Liver (tissue), 9 donors: ENCODE data around the gene HNRNPL. TPM values are rescaled to one million over a fixed set of nuclear protein-coding genes. Genes with fewer than 3 reads are reported as not detected.

Experiments used
- DNase-seq: peaks from one replicate; pipeline ENCODE4 v3.0.0-alpha.2; 2017; ENCODE audit warnings: low spot score
- H3K27ac ChIP-seq, 2 donors: one replicate each; pipeline ENCODE4 v1.7.0; 2013; ENCODE audit warnings: inconsistent platforms in 2 of 2, low read length in 2 of 2, control low read depth in 1 of 2, low read depth in 1 of 2, mild to moderate bottlenecking in 1 of 2
- H3K27me3 ChIP-seq, 4 donors: one replicate each; pipeline versions ENCODE4 v1.6.1 to v1.7.0; 2013; ENCODE audit warnings: low read length in 3 of 4, inconsistent platforms in 1 of 4, mild to moderate bottlenecking in 1 of 4, moderate library complexity in 1 of 4; ENCODE audit not compliant: control insufficient read depth in 4 of 4, insufficient read depth in 4 of 4
- H3K36me3 ChIP-seq, 4 donors: one replicate each; pipeline versions ENCODE4 v1.6.1 to v1.7.0; 2013; ENCODE audit warnings: low read length in 3 of 4, mild to moderate bottlenecking in 3 of 4, low read depth in 1 of 4, moderate library complexity in 1 of 4; ENCODE audit not compliant: control insufficient read depth in 4 of 4, insufficient read depth in 3 of 4
- H3K4me1 ChIP-seq, 4 donors: one replicate each; pipeline versions ENCODE4 v1.6.1 to v1.7.0; 2013; ENCODE audit warnings: low read length in 3 of 4, mild to moderate bottlenecking in 3 of 4, moderate library complexity in 1 of 4; ENCODE audit not compliant: control insufficient read depth in 4 of 4, insufficient read depth in 4 of 4
- H3K4me3 ChIP-seq, 3 donors: one replicate each; pipeline versions ENCODE4 v1.6.1 to v1.7.0; 2013; ENCODE audit warnings: low read length in 3 of 3, control low read depth in 1 of 3, low read depth in 1 of 3, mild to moderate bottlenecking in 1 of 3
- H3K9ac ChIP-seq, 2 donors: one replicate each; pipeline ENCODE4 v1.7.0; 2013; ENCODE audit warnings: low read length in 2 of 2, mild to moderate bottlenecking in 2 of 2, moderate library complexity in 2 of 2, control low read depth in 1 of 2, low read depth in 1 of 2
- H3K9me3 ChIP-seq, 4 donors: one replicate each; pipeline versions ENCODE4 v1.6.1 to v1.7.0; 2013; ENCODE audit warnings: low read length in 3 of 4; ENCODE audit not compliant: control insufficient read depth in 4 of 4
- ATF3 ChIP-seq: IDR thresholded peaks from 2 replicates; pipeline ENCODE4 v1.6.1; 2016; ENCODE audit warnings: antibody characterized with exemption
- EGR1 ChIP-seq, 2 donors: IDR thresholded peaks; 2 replicates each; pipeline ENCODE4 v1.6.1; 2016 to 2018; ENCODE audit warnings: antibody characterized with exemption in 2 of 2, low read depth in 2 of 2
- FOXA1 ChIP-seq: IDR thresholded peaks from 2 replicates; pipeline ENCODE4 v1.6.1; 2016; ENCODE audit warnings: antibody characterized with exemption
- FOXA2 ChIP-seq: IDR thresholded peaks from 2 replicates; pipeline ENCODE4 v1.6.1; 2016; ENCODE audit warnings: antibody characterized with exemption
- GABPA ChIP-seq, 2 donors: IDR thresholded peaks in 1 of 2; conservative IDR thresholded peaks in 1 of 2; 2 replicates each; pipeline ENCODE4 v1.6.1; 2016; ENCODE audit warnings: antibody characterized with exemption in 2 of 2, mild to moderate bottlenecking in 1 of 2, moderate library complexity in 1 of 2
- HNF4A ChIP-seq, 2 donors: conservative IDR thresholded peaks; 2 replicates each; pipeline ENCODE4 v1.6.1; 2016; ENCODE audit warnings: antibody characterized with exemption in 2 of 2, mild to moderate bottlenecking in 2 of 2
- HNF4G ChIP-seq: IDR thresholded peaks from 2 replicates; pipeline ENCODE4 v1.6.1; 2016; ENCODE audit warnings: antibody characterized with exemption
- JUND ChIP-seq, 2 donors: IDR thresholded peaks; 2 replicates each; pipeline ENCODE4 v1.6.1; 2016; ENCODE audit warnings: antibody characterized with exemption in 2 of 2
- NR2F2 ChIP-seq: IDR thresholded peaks from 2 replicates; pipeline ENCODE4 v1.6.1; 2016; ENCODE audit warnings: antibody characterized with exemption
- RAD21 ChIP-seq, 2 donors: IDR thresholded peaks; 2 replicates each; pipeline ENCODE4 v1.6.1; 2016; ENCODE audit warnings: antibody characterized with exemption in 2 of 2, mild to moderate bottlenecking in 2 of 2
- RXRA ChIP-seq, 2 donors: IDR thresholded peaks; 2 replicates each; pipeline ENCODE4 v1.6.1; 2017 to 2018; ENCODE audit warnings: antibody characterized with exemption in 2 of 2, mild to moderate bottlenecking in 1 of 2
- SP1 ChIP-seq: IDR thresholded peaks from 2 replicates; pipeline ENCODE4 v1.6.1; 2018; ENCODE audit warnings: antibody characterized with exemption, mild to moderate bottlenecking
- TAF1 ChIP-seq: conservative IDR thresholded peaks from 2 replicates; pipeline ENCODE4 v1.6.1; 2016; ENCODE audit warnings: antibody characterized with exemption, mild to moderate bottlenecking
- YY1 ChIP-seq: IDR thresholded peaks from 2 replicates; pipeline ENCODE4 v1.6.1; 2016; ENCODE audit warnings: antibody characterized with exemption, mild to moderate bottlenecking
- ZBTB33 ChIP-seq: IDR thresholded peaks from 2 replicates; pipeline ENCODE4 v1.6.1; 2016; ENCODE audit warnings: antibody characterized with exemption
- WGBS: extraction: QIAGEN DNeasy Blood & Tissue Kit; methylation state at CpG from one replicate; pipeline ENCODE4 v1.1.7; 2013; 5-methylcytosine and 5-hydroxymethylcytosine counted together
- polyA plus RNA-seq, 2 donors: library from polyadenylated mRNA; stranded (reverse) in 1 of 2; unstranded in 1 of 2; fragments of 200-250 nt in 1 of 2; fragments of >200 nt in 1 of 2; fragmentation: Nextera tagmentation in 1 of 2; extraction: Ambion mirVana in 1 of 2; gene quantifications; one replicate each; pipeline versions ENCODE4 v1.2.1 to v1.2.3, GENCODE V29; 2013 to 2015
- total RNA-seq, 2 donors: library from RNA; depleted of rRNA; stranded (reverse); fragments of >200 nt; gene quantifications; one replicate each; pipeline ENCODE4 v1.2.3, GENCODE V29; 2014
- TF ChIP-seq, protein P1 (sequence below): IDR thresholded peaks from 2 replicates; pipeline ENCODE4 v1.6.1; 2016; ENCODE audit warnings: antibody characterized with exemption, mild to moderate bottlenecking
- TF ChIP-seq, protein P2 (sequence below): IDR thresholded peaks from 2 replicates; pipeline ENCODE4 v1.6.1; 2016; ENCODE audit warnings: antibody characterized with exemption
- TF ChIP-seq, protein P3 (sequence below): fragments of 150-350 bp; IDR thresholded peaks from 2 replicates; pipeline ENCODE4 v1.5.1; 2017; ENCODE audit warnings: improper control_type of control experiment, low read depth, low read length; ENCODE audit not compliant: missing input control
- donor health status: healthy.
- donor health status: healthy.
- donor health status: healthy.
- donor health status: healthy.
- donor health status: healthy.

Gene HNRNPL
- total and polyA plus RNA-seq, 4 donors, result 50.4 to 166 (median 95.6) TPM

GRCh38 chr19:38867171-38867780 lies 17.5 kb upstream of the HNRNPL start:
- H3K27me3 ChIP-seq, result no peaks in the 10 kb centered on the region
- H3K27ac ChIP-seq, result no peak overlapping the region
- H3K36me3 ChIP-seq, result no peaks in the 10 kb centered on the region
- no peak overlapping the region for H3K9ac ChIP-seq
- WGBS, result 91% methylated on average over 10 of the region's 10 CpGs
- H3K9me3 ChIP-seq, result no peaks in the 10 kb centered on the region
- H3K4me1 ChIP-seq, result peaks cover 0 to 20% (median 13%) of the 10 kb centered on the region in 4 donors
- TF ChIP-seq NR2F2 (no peak), FOXA1 (no peak), HNF4G (no peak), YY1 (no peak), TAF1 (no peak), GABPA (IDR thresholded peaks at IDR 0.05 in 1 of 2, conservative IDR thresholded peaks at IDR 0.05 in 1 of 2) (no peak), RXRA (IDR thresholded peaks at IDR 0.05) (no peak), EGR1 (IDR thresholded peaks at IDR 0.05; ENCODE audit: low read depth in 2 of 2) (no peak), ATF3 (no peak), ZBTB33 (no peak), HNF4A (conservative IDR thresholded peaks at IDR 0.05) (no peak), FOXA2 (no peak), JUND (IDR thresholded peaks at IDR 0.05) (no peak), RAD21 (IDR thresholded peaks at IDR 0.05) (no peak), SP1 (no peak)
- TF ChIP-seq, protein P1, sequence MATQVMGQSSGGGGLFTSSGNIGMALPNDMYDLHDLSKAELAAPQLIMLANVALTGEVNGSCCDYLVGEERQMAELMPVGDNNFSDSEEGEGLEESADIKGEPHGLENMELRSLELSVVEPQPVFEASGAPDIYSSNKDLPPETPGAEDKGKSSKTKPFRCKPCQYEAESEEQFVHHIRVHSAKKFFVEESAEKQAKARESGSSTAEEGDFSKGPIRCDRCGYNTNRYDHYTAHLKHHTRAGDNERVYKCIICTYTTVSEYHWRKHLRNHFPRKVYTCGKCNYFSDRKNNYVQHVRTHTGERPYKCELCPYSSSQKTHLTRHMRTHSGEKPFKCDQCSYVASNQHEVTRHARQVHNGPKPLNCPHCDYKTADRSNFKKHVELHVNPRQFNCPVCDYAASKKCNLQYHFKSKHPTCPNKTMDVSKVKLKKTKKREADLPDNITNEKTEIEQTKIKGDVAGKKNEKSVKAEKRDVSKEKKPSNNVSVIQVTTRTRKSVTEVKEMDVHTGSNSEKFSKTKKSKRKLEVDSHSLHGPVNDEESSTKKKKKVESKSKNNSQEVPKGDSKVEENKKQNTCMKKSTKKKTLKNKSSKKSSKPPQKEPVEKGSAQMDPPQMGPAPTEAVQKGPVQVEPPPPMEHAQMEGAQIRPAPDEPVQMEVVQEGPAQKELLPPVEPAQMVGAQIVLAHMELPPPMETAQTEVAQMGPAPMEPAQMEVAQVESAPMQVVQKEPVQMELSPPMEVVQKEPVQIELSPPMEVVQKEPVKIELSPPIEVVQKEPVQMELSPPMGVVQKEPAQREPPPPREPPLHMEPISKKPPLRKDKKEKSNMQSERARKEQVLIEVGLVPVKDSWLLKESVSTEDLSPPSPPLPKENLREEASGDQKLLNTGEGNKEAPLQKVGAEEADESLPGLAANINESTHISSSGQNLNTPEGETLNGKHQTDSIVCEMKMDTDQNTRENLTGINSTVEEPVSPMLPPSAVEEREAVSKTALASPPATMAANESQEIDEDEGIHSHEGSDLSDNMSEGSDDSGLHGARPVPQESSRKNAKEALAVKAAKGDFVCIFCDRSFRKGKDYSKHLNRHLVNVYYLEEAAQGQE, result no peak
- TF ChIP-seq, protein P2, sequence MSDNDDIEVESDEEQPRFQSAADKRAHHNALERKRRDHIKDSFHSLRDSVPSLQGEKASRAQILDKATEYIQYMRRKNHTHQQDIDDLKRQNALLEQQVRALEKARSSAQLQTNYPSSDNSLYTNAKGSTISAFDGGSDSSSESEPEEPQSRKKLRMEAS, result no peak
- TF ChIP-seq, protein P3, sequence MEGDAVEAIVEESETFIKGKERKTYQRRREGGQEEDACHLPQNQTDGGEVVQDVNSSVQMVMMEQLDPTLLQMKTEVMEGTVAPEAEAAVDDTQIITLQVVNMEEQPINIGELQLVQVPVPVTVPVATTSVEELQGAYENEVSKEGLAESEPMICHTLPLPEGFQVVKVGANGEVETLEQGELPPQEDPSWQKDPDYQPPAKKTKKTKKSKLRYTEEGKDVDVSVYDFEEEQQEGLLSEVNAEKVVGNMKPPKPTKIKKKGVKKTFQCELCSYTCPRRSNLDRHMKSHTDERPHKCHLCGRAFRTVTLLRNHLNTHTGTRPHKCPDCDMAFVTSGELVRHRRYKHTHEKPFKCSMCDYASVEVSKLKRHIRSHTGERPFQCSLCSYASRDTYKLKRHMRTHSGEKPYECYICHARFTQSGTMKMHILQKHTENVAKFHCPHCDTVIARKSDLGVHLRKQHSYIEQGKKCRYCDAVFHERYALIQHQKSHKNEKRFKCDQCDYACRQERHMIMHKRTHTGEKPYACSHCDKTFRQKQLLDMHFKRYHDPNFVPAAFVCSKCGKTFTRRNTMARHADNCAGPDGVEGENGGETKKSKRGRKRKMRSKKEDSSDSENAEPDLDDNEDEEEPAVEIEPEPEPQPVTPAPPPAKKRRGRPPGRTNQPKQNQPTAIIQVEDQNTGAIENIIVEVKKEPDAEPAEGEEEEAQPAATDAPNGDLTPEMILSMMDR, result no peak
- DNase-seq, result no peak
- no peak overlapping the region for H3K4me3 ChIP-seq
